Fibroblast of lung (primary cell): Measurements from ENCODE around the gene SERPINB13.

Experiments used
- CTCF ChIP-seq, 2 donors: IDR thresholded peaks in 1 of 2; conservative IDR thresholded peaks in 1 of 2; 1 replicate in 1 of 2; 2 replicates in 1 of 2; pipeline ENCODE4 v1.5.1; 2011 to 2012; ENCODE audit warnings: low read length in 2 of 2, control low read depth in 1 of 2, inconsistent platforms in 1 of 2, low read depth in 1 of 2, mild to moderate bottlenecking in 1 of 2
- EZH2 ChIP-seq: IDR thresholded peaks from 2 replicates; pipeline ENCODE4 v1.5.1; 2012; ENCODE audit warnings: low read length, control low read depth, mild to moderate bottlenecking; ENCODE audit errors: missing control alignments

DNA sequence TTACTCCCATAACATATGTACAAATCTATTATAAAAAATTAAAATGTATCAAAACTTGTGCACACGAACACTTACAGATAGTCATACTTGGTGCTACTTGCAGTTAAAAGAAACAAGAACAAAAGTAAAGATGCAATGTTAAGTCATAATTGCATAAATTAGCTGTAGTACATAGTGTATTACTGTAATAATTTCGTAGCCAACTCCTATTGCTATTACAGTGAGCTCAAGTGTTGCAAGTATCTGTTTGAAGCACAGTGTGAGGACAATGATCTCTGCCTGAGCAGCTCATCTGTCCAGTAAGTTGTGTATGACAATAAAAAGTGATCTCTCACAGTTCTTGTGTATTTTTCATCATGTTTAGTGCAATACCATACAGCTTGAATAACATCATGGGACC, 7.5 kb upstream of the SERPINB13 start:
- TF ChIP-seq CTCF (conservative IDR thresholded peaks at IDR 0.05 in 1 of 2, IDR thresholded peaks at IDR 0.05 in 1 of 2; ENCODE audit: low read depth in 1 of 2, low read length in 2 of 2) = no peak
- no peak for TF ChIP-seq EZH2
